GM18951 (cell line): ENCODE data around the gene TMC5.

ENCODE experiments used
- POLR2A ChIP-seq: IDR thresholded peaks from 4 replicates; pipeline ENCODE4 v1.6.1; 2011; ENCODE audit warnings: mild to moderate bottlenecking; ENCODE audit not compliant: insufficient read length, insufficient read depth; ENCODE audit errors: extremely low read depth
- in situ Hi-C: fragments of 300-500 bp; cut with MboI; formaldehyde crosslinking; loops from one replicate; pipeline ENCODE4 v1.12.0; 2022; ENCODE audit warnings: low sequenced_read_pairs, mixed read lengths, inconsistent platforms; ENCODE audit not compliant: unreplicated experiment

The TMC5 gene

GRCh38 chr16:19488213-19488640, 70.5 kb downstream of the TMC5 start:
- in situ Hi-C loops: no loop called here
- no peak for TF ChIP-seq POLR2A

GRCh38 chr16:19490619-19491018, 72.9 kb downstream of the TMC5 start:
- no peak for TF ChIP-seq POLR2A

GRCh38 chr16:19497176-19497575, 79.5 kb downstream of the TMC5 start:
- in situ Hi-C loops: no loop called here
- no peak for TF ChIP-seq POLR2A

More at GRCh38 chr16:19490619-19491018, 72.9 kb downstream of the TMC5 start:
- in situ Hi-C loops: no loop called here

- no peak for TF ChIP-seq POLR2A
- in situ Hi-C loops: no loop called here
These were observed 81.3 kb downstream of the TMC5 start for GRCh38 chr16:19499006-19499405.

GRCh38 chr16:19499481-19499880, 81.8 kb downstream of the TMC5 start:
- in situ Hi-C loops: no loop called here
- TF ChIP-seq POLR2A: no peak

- in situ Hi-C loops: loop anchor here (10.0 kb wide), 2 partner anchors 118 to 418 kb away; no protein-coding TSS in a partner anchor
These were observed 84.9 kb downstream of the TMC5 start for GRCh38 chr16:19502395-19503131.

GRCh38 chr16:19503461-19504075, 85.9 kb downstream of the TMC5 start:
- in situ Hi-C loops: loop anchor here (10.0 kb wide), 2 partner anchors 119 to 419 kb away; no protein-coding TSS in a partner anchor
- TF ChIP-seq POLR2A: no peak

More at GRCh38 chr16:19502395-19503131, 84.9 kb downstream of the TMC5 start:
- no peak for TF ChIP-seq POLR2A

- in situ Hi-C loops: loop anchor here (10.0 kb wide), 2 partner anchors 121 to 421 kb away; no protein-coding TSS in a partner anchor
- TF ChIP-seq POLR2A: no peak
These were observed 88.1 kb downstream of the TMC5 start for GRCh38 chr16:19505600-19506303.

GRCh38 chr16:19506965-19507364, 89.3 kb downstream of the TMC5 start:
- in situ Hi-C loops: loop anchor here (10.0 kb wide), 2 partner anchors 122 to 422 kb away; no protein-coding TSS in a partner anchor
- no peak for TF ChIP-seq POLR2A

- in situ Hi-C loops: loop anchor here (10.0 kb wide), 2 partner anchors 123 to 423 kb away; no protein-coding TSS in a partner anchor
- TF ChIP-seq POLR2A: no peak
These were observed 90.2 kb downstream of the TMC5 start for GRCh38 chr16:19507867-19508266.

GRCh38 chr16:19512297-19512696, 94.6 kb downstream of the TMC5 start:
- in situ Hi-C loops: no loop called here
- TF ChIP-seq POLR2A: no peak

- in situ Hi-C loops: no loop called here
- no peak for TF ChIP-seq POLR2A
These were observed 95.8 kb downstream of the TMC5 start for GRCh38 chr16:19513377-19514053.

- in situ Hi-C loops: no loop called here
- no peak for TF ChIP-seq POLR2A
These were observed 98.1 kb downstream of the TMC5 start for GRCh38 chr16:19515757-19516156.

GRCh38 chr16:19517424-19518089, 99.9 kb downstream of the TMC5 start:
- in situ Hi-C loops: no loop called here
- no peak for TF ChIP-seq POLR2A
